Keratinocyte (primary cell): ENCODE measurements around the gene NXPH2.

Experiments used
- EZH2 ChIP-seq: IDR thresholded peaks from one replicate; pipeline ENCODE4 v1.6.1; 2012; ENCODE audit warnings: inconsistent platforms, mild to moderate bottlenecking, low read length, moderate library complexity
- TF ChIP-seq, protein P1 (sequence below), 3 experiments: IDR thresholded peaks in 1 of 3; conservative IDR thresholded peaks in 1 of 3; optimal IDR thresholded peaks in 1 of 3; 2 replicates in 2 of 3; 3 replicates in 1 of 3; pipeline versions ENCODE3 to v1.5.1; 2011; ENCODE audit warnings: low read length in 3 of 3, mild to moderate bottlenecking in 3 of 3, moderate library complexity in 2 of 3, control low read depth in 1 of 3, inconsistent platforms in 1 of 3; ENCODE audit not compliant: insufficient read depth in 2 of 3; ENCODE audit errors: extremely low read depth in 1 of 3

- TF ChIP-seq, protein P1, sequence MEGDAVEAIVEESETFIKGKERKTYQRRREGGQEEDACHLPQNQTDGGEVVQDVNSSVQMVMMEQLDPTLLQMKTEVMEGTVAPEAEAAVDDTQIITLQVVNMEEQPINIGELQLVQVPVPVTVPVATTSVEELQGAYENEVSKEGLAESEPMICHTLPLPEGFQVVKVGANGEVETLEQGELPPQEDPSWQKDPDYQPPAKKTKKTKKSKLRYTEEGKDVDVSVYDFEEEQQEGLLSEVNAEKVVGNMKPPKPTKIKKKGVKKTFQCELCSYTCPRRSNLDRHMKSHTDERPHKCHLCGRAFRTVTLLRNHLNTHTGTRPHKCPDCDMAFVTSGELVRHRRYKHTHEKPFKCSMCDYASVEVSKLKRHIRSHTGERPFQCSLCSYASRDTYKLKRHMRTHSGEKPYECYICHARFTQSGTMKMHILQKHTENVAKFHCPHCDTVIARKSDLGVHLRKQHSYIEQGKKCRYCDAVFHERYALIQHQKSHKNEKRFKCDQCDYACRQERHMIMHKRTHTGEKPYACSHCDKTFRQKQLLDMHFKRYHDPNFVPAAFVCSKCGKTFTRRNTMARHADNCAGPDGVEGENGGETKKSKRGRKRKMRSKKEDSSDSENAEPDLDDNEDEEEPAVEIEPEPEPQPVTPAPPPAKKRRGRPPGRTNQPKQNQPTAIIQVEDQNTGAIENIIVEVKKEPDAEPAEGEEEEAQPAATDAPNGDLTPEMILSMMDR (optimal IDR thresholded peaks at IDR 0.05 in 1 of 3, IDR thresholded peaks at IDR 0.05 in 1 of 3, conservative IDR thresholded peaks at IDR 0.05 in 1 of 3; ENCODE audit: extremely low read depth in 1 of 3, insufficient read depth in 2 of 3, low read length in 3 of 3): no peak
- TF ChIP-seq EZH2: peak; percentile 86
Observed at GRCh38 chr2:138779781-138780445, at the start of gene NXPH2.
